Measurements from ENCODE around the gene KCNC2.

KCNC2 gene

GRCh38 chr12:75062691-75063090 is 146.9 kb downstream of the KCNC2 start:
- H3K27me3 ChIP-seq (ENCODE audit: insufficient read depth, insufficient read length): no peaks in the 10 kb centered on the region
- DNase-seq (ENCODE audit: low read depth, low spot score): no peak
- H3K36me3 ChIP-seq (ENCODE audit: insufficient read depth, insufficient read length, low read length): no peaks in the 10 kb centered on the region
- H3K9me3 ChIP-seq (ENCODE audit: insufficient read depth, low read length): no peaks in the 10 kb centered on the region
- no peak overlapping the region for H3K9ac ChIP-seq (ENCODE audit: insufficient read length, low read depth)
- H3K4me3 ChIP-seq (ENCODE audit: insufficient read length, low read depth): no peak overlapping the region
- TF ChIP-seq ZNF274 (IDR thresholded peaks at IDR 0.05; ENCODE audit: low read depth, low read length): no peak
- TF ChIP-seq SUZ12 (IDR thresholded peaks at IDR 0.05; ENCODE audit: extremely low read depth, insufficient read depth, insufficient read length): no peak
- no peak for TF ChIP-seq YY1 (IDR thresholded peaks at IDR 0.05; ENCODE audit: insufficient read depth, insufficient read length)
- no peaks in the 10 kb centered on the region for H3K4me1 ChIP-seq (ENCODE audit: insufficient read depth, insufficient read length)

GRCh38 chr12:75058228-75058627 is 151.4 kb downstream of the KCNC2 start:
- H3K36me3 ChIP-seq (ENCODE audit: insufficient read depth, insufficient read length, low read length): no peaks in the 10 kb centered on the region
- no peaks in the 10 kb centered on the region for H3K4me1 ChIP-seq (ENCODE audit: insufficient read depth, insufficient read length)
- no peaks in the 10 kb centered on the region for H3K9me3 ChIP-seq (ENCODE audit: insufficient read depth, low read length)
- TF ChIP-seq ZNF274 (IDR thresholded peaks at IDR 0.05; ENCODE audit: low read depth, low read length): no peak
- no peak for TF ChIP-seq SUZ12 (IDR thresholded peaks at IDR 0.05; ENCODE audit: extremely low read depth, insufficient read depth, insufficient read length)
- no peak for TF ChIP-seq YY1 (IDR thresholded peaks at IDR 0.05; ENCODE audit: insufficient read depth, insufficient read length)
- DNase-seq (ENCODE audit: low read depth, low spot score): no peak
- no peaks in the 10 kb centered on the region for H3K27me3 ChIP-seq (ENCODE audit: insufficient read depth, insufficient read length)
- H3K9ac ChIP-seq (ENCODE audit: insufficient read length, low read depth): no peak overlapping the region
- H3K4me3 ChIP-seq (ENCODE audit: insufficient read length, low read depth): no peak overlapping the region

- no peaks in the 10 kb centered on the region for H3K4me1 ChIP-seq (ENCODE audit: insufficient read depth, insufficient read length)
- DNase-seq (ENCODE audit: low read depth, low spot score): no peak
- no peak overlapping the region for H3K4me3 ChIP-seq (ENCODE audit: insufficient read length, low read depth)
- no peaks in the 10 kb centered on the region for H3K27me3 ChIP-seq (ENCODE audit: insufficient read depth, insufficient read length)
- no peak overlapping the region for H3K9ac ChIP-seq (ENCODE audit: insufficient read length, low read depth)
- H3K9me3 ChIP-seq (ENCODE audit: insufficient read depth, low read length): no peaks in the 10 kb centered on the region
- no peaks in the 10 kb centered on the region for H3K36me3 ChIP-seq (ENCODE audit: insufficient read depth, insufficient read length, low read length)
- TF ChIP-seq YY1 (IDR thresholded peaks at IDR 0.05; ENCODE audit: insufficient read depth, insufficient read length) (no peak), SUZ12 (IDR thresholded peaks at IDR 0.05; ENCODE audit: extremely low read depth, insufficient read depth, insufficient read length) (no peak)
Observed at GRCh38 chr12:75048767-75049166, 160.9 kb downstream of the KCNC2 start.

GRCh38 chr12:75047885-75048525 is 161.6 kb downstream of the KCNC2 start:
- H3K27me3 ChIP-seq (ENCODE audit: insufficient read depth, insufficient read length): no peaks in the 10 kb centered on the region
- no peak overlapping the region for H3K4me3 ChIP-seq (ENCODE audit: insufficient read length, low read depth)
- DNase-seq (ENCODE audit: low read depth, low spot score): no peak
- H3K9me3 ChIP-seq (ENCODE audit: insufficient read depth, low read length): no peaks in the 10 kb centered on the region
- no peaks in the 10 kb centered on the region for H3K4me1 ChIP-seq (ENCODE audit: insufficient read depth, insufficient read length)
- no peaks in the 10 kb centered on the region for H3K36me3 ChIP-seq (ENCODE audit: insufficient read depth, insufficient read length, low read length)
- H3K9ac ChIP-seq (ENCODE audit: insufficient read length, low read depth): no peak overlapping the region
- TF ChIP-seq ZNF274 (IDR thresholded peaks at IDR 0.05; ENCODE audit: low read depth, low read length) (no peak), YY1 (IDR thresholded peaks at IDR 0.05; ENCODE audit: insufficient read depth, insufficient read length) (no peak), SUZ12 (IDR thresholded peaks at IDR 0.05; ENCODE audit: extremely low read depth, insufficient read depth, insufficient read length) (no peak)

- DNase-seq (ENCODE audit: low read depth, low spot score): no peak
- Histone ChIP-seq H3K36me3 (ENCODE audit: insufficient read depth, insufficient read length, low read length) (no peaks in the 10 kb centered on the region), H3K9me3 (ENCODE audit: insufficient read depth, low read length) (no peaks in the 10 kb centered on the region), H3K4me3 (ENCODE audit: insufficient read length, low read depth) (no peak overlapping the region), H3K9ac (ENCODE audit: insufficient read length, low read depth) (no peak overlapping the region), H3K27me3 (ENCODE audit: insufficient read depth, insufficient read length) (no peaks in the 10 kb centered on the region), H3K4me1 (ENCODE audit: insufficient read depth, insufficient read length) (no peaks in the 10 kb centered on the region)
- TF ChIP-seq ZNF274 (IDR thresholded peaks at IDR 0.05; ENCODE audit: low read depth, low read length): no peak
- no peak for TF ChIP-seq SUZ12 (IDR thresholded peaks at IDR 0.05; ENCODE audit: extremely low read depth, insufficient read depth, insufficient read length)
- no peak for TF ChIP-seq YY1 (IDR thresholded peaks at IDR 0.05; ENCODE audit: insufficient read depth, insufficient read length)
Observed at GRCh38 chr12:75042125-75042524, 167.5 kb downstream of the KCNC2 start.

- no peak for DNase-seq (ENCODE audit: low read depth, low spot score)
- no peaks in the 10 kb centered on the region for H3K27me3 ChIP-seq (ENCODE audit: insufficient read depth, insufficient read length)
Observed at GRCh38 chr12:75041472-75041871, 168.2 kb downstream of the KCNC2 start.

GRCh38 chr12:75020068-75020557 is 189.5 kb downstream of the KCNC2 start:
- no peaks in the 10 kb centered on the region for H3K36me3 ChIP-seq (ENCODE audit: insufficient read depth, insufficient read length, low read length)
- peaks cover 40% of the 10 kb centered on the region for H3K9me3 ChIP-seq (ENCODE audit: insufficient read depth, low read length)

More at GRCh38 chr12:75041472-75041871, 168.2 kb downstream of the KCNC2 start:
- H3K36me3 ChIP-seq (ENCODE audit: insufficient read depth, insufficient read length, low read length): no peaks in the 10 kb centered on the region
- no peak overlapping the region for H3K9ac ChIP-seq (ENCODE audit: insufficient read length, low read depth)
- TF ChIP-seq YY1 (IDR thresholded peaks at IDR 0.05; ENCODE audit: insufficient read depth, insufficient read length) (no peak), SUZ12 (IDR thresholded peaks at IDR 0.05; ENCODE audit: extremely low read depth, insufficient read depth, insufficient read length) (no peak), ZNF274 (IDR thresholded peaks at IDR 0.05; ENCODE audit: low read depth, low read length) (no peak)
- H3K9me3 ChIP-seq (ENCODE audit: insufficient read depth, low read length): no peaks in the 10 kb centered on the region
- H3K4me1 ChIP-seq (ENCODE audit: insufficient read depth, insufficient read length): no peaks in the 10 kb centered on the region
- no peak overlapping the region for H3K4me3 ChIP-seq (ENCODE audit: insufficient read length, low read depth)

More at GRCh38 chr12:75020068-75020557, 189.5 kb downstream of the KCNC2 start:
- Histone ChIP-seq H3K9ac (ENCODE audit: insufficient read length, low read depth) (no peak overlapping the region), H3K4me3 (ENCODE audit: insufficient read length, low read depth) (no peak overlapping the region), H3K4me1 (ENCODE audit: insufficient read depth, insufficient read length) (no peaks in the 10 kb centered on the region), H3K27me3 (ENCODE audit: insufficient read depth, insufficient read length) (no peaks in the 10 kb centered on the region)
- DNase-seq (ENCODE audit: low read depth, low spot score): no peak
- TF ChIP-seq SUZ12 (IDR thresholded peaks at IDR 0.05; ENCODE audit: extremely low read depth, insufficient read depth, insufficient read length) (no peak), ZNF274 (IDR thresholded peaks at IDR 0.05; ENCODE audit: low read depth, low read length) (no peak), YY1 (IDR thresholded peaks at IDR 0.05; ENCODE audit: insufficient read depth, insufficient read length) (no peak)
